NCI-H1048 (cell line): ENCODE measurements around the gene ZNRF2.

Experiments used
- DNase-seq: peaks from one replicate; lab custom pipeline; 2025; lab: John Stamatoyannopoulos, UW

The ZNRF2 gene

GRCh38 chr7:30406664-30407425 is 122.4 kb downstream of the ZNRF2 start:
- DNase-seq = no peak

DNA sequence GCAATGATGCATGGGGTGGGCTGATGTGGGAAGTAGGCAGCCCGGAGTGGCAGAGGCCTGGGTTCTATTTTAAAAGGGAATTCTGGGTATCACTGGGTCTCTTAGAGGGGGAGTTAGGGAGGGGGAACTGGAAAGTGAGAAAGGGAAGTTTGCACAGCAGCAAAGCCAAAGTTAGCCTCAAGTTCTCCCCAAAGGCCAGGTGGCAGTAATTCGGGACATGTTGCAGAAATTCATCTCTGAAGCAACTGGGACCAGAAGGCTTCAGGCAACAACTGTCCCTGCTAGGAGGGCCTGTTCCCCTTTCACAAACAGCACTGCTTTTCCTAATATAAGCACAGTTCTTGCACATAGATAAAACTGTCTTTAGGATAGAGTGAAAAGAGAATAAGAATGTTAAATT is 126.8 kb downstream of the ZNRF2 start:
- no peak for DNase-seq

GRCh38 chr7:30411897-30412296 is 127.5 kb downstream of the ZNRF2 start:
- DNase-seq = no peak

DNA sequence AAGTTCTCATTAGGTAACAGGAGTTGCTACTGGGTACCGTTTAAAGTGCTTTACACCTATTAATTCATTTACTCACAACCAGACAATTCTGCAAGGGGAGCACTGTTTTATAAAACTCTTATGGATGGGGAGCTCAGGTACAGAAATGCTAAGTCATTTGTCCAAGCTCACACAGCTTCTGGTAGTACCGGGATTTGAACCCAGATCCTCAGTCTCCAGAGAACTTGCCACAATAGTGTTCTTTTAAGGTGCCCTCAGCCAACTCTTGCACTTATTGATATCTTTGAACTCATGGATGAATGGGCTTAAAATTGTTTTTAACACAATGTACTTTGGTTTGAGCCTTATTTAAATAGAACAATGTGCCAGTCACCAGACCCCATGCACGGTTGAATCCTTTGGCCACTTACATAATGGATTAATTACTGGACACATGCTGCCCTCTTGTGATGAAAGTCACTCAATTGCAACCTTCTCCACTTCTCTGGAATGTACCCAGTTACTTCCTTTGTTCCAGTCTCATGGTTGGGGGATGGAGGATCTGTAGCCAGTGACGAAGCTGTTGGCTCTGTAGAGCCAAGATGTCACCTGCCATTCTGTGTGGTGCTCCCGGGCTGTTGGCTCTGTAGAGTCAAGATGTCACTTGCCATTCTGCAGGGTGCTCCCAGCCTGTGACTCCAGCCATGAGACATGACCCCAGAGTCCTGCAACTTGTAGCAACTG is 128.5 kb downstream of the ZNRF2 start:
- DNase-seq = no peak

- DNase-seq = no peak
These were observed 129.5 kb downstream of the ZNRF2 start for GRCh38 chr7:30413864-30414263.
